ENCODE data around the gene AOX1. TPM values are rescaled to one million over a fixed set of nuclear protein-coding genes. Genes with fewer than 3 reads are reported as not detected.
A peak's percentile ranks its signal among the peaks of the same experiment; 100 is the strongest.

AOX1 gene
- total RNA-seq, 1 experiment from 2014 or later = 3.5 TPM

GRCh38 chr2:200584639-200585038 is 1.2 kb upstream of the AOX1 start:
- H3K9ac ChIP-seq (ENCODE audit: extremely low read depth, insufficient read length, low read length) = no peak overlapping the region
- H3K79me2 ChIP-seq (ENCODE audit: insufficient read depth, low read length) = no peaks in the 10 kb centered on the region
- H4K5ac ChIP-seq (ENCODE audit: insufficient read length, low read depth, low read length) = no peak overlapping the region
- H3K27me3 ChIP-seq (ENCODE audit: insufficient read depth, low read length) = no peaks in the 10 kb centered on the region; the same call in 1 of the 2 replicates
- no peak overlapping the region for H4K91ac ChIP-seq (ENCODE audit: insufficient read length, low read depth, low read length)
- no peaks in the 10 kb centered on the region for H3K79me1 ChIP-seq (ENCODE audit: insufficient read depth, low read depth, low read length, poor library complexity, severe bottlenecking)
- H3K9me3 Mint-ChIP-seq = no peaks in the 10 kb centered on the region
- H3K23me2 ChIP-seq (ENCODE audit: insufficient read length, low read depth, low read length, poor library complexity, severe bottlenecking) = peaks cover 11% of the 10 kb centered on the region
- H3T11ph ChIP-seq (ENCODE audit: low read length) = no peak overlapping the region
- no peak for DNase-seq
- H3K27ac Mint-ChIP-seq = no peak overlapping the region
- no peak overlapping the region for H2BK120ac ChIP-seq (ENCODE audit: low read depth, low read length, poor library complexity, severe bottlenecking)
- no peak overlapping the region for H3K4me2 ChIP-seq (ENCODE audit: insufficient read depth, insufficient read length, low read length)
- TF ChIP-seq, protein P1, sequence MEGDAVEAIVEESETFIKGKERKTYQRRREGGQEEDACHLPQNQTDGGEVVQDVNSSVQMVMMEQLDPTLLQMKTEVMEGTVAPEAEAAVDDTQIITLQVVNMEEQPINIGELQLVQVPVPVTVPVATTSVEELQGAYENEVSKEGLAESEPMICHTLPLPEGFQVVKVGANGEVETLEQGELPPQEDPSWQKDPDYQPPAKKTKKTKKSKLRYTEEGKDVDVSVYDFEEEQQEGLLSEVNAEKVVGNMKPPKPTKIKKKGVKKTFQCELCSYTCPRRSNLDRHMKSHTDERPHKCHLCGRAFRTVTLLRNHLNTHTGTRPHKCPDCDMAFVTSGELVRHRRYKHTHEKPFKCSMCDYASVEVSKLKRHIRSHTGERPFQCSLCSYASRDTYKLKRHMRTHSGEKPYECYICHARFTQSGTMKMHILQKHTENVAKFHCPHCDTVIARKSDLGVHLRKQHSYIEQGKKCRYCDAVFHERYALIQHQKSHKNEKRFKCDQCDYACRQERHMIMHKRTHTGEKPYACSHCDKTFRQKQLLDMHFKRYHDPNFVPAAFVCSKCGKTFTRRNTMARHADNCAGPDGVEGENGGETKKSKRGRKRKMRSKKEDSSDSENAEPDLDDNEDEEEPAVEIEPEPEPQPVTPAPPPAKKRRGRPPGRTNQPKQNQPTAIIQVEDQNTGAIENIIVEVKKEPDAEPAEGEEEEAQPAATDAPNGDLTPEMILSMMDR (conservative IDR thresholded peaks at IDR 0.05) = no peak
- H2AK5ac ChIP-seq (ENCODE audit: insufficient read length, low read length) = no peak overlapping the region
- no peak overlapping the region for H2AFZ ChIP-seq (ENCODE audit: low read length)
- H3K4me1 Mint-ChIP-seq = peaks cover 3 to 12% of the 10 kb centered on the region in 2 experiments
- no peak overlapping the region for H4K8ac ChIP-seq (replicated peaks; ENCODE audit: insufficient read length, low read depth, low read length)
- H3K23ac ChIP-seq (ENCODE audit: insufficient read length, low read depth, low read length) = no peak overlapping the region
- H3K18ac ChIP-seq (ENCODE audit: insufficient read length, low read depth, low read length) = no peak overlapping the region
- peak overlapping the region in 1 of 2 experiments; percentile 4; a peak in 2 of 5 replicates for H3K4me3 Mint-ChIP-seq
- H3K36me3 Mint-ChIP-seq (ENCODE audit: insufficient read depth in 1 of 3, low read depth in 3 of 3) = peaks cover 0 to 2% (median 0%) of the 10 kb centered on the region in 3 experiments; a peak in 1 of 7 replicates
- no peak overlapping the region for H2BK12ac ChIP-seq (ENCODE audit: insufficient read length, low read depth, low read length)
- H2BK20ac ChIP-seq (ENCODE audit: low read depth, low read length, poor library complexity, severe bottlenecking) = no peak overlapping the region
- H3K14ac ChIP-seq (ENCODE audit: insufficient read depth, low read length) = no peak overlapping the region
- H2BK5ac ChIP-seq (ENCODE audit: insufficient read length, low read length) = no peak overlapping the region
- H3K9me3 ChIP-seq (ENCODE audit: control insufficient read depth, low read depth, low read length) = no peaks in the 10 kb centered on the region
- no peaks in the 10 kb centered on the region for H4K20me1 ChIP-seq (ENCODE audit: control insufficient read depth, insufficient read depth, insufficient read length)
- H3K4me1 ChIP-seq (ENCODE audit: insufficient read depth, low read length) = no peaks in the 10 kb centered on the region
- WGBS (ENCODE audit: extremely low coverage, insufficient read length, low lambda C conversion rate) = no CpG with 5 or more reads among the region's 3 CpGs
- peaks cover 22% of the 10 kb centered on the region for H3K27me3 Mint-ChIP-seq (ENCODE audit: low read depth)
- H3K56ac ChIP-seq (ENCODE audit: insufficient read length, low read depth, low read length) = no peak overlapping the region
- no peak overlapping the region for H2BK15ac ChIP-seq (ENCODE audit: low read depth, low read length)
- no peak overlapping the region for H3K27ac ChIP-seq (ENCODE audit: insufficient read length, low read depth, low read length)
- no peak overlapping the region for H3K4ac ChIP-seq (ENCODE audit: low read depth, low read length)

Data from H9 (cell line).